Gastroesophageal sphincter (tissue), 4 donors: ENCODE results near the gene FBXO28. TPM values are rescaled to one million over a fixed set of nuclear protein-coding genes. Genes with fewer than 3 reads are reported as not detected.

Experiments
- ATAC-seq: fragments of 150-250 bp; one replicate; pipeline ENCODE4 v1.9.1; 2016; ENCODE audit warnings: mild to moderate bottlenecking, moderate library complexity
- H3K27ac ChIP-seq, 4 donors: fragments of 200-600 bp; sonication (generic) in 3 of 4; 1 replicate in 3 of 4; 2 replicates in 1 of 4; pipeline ENCODE4 v1.5.1; 2016 to 2019
- H3K27me3 ChIP-seq: fragments of 200-600 bp; sonication (generic); one replicate; pipeline ENCODE4 v1.5.1; 2019
- H3K36me3 ChIP-seq, 2 donors: fragments of 200-600 bp; sonication (generic); one replicate each; pipeline ENCODE4 v1.5.1; 2019; ENCODE audit warnings: control low read depth in 1 of 2
- H3K4me1 ChIP-seq, 3 donors: fragments of 200-600 bp; sonication (generic); 1 replicate in 2 of 3; 2 replicates in 1 of 3; pipeline ENCODE4 v1.5.1; 2016 to 2019; ENCODE audit warnings: control low read depth in 2 of 3
- H3K4me3 ChIP-seq, 2 donors: fragments of 200-600 bp; sonication (generic); one replicate each; pipeline ENCODE4 v1.5.1; 2019; ENCODE audit warnings: mild to moderate bottlenecking in 1 of 2, moderate library complexity in 1 of 2
- H3K9me3 ChIP-seq, 3 donors: fragments of 200-600 bp; sonication (generic); one replicate each; pipeline ENCODE4 v1.5.1; 2017 to 2019; ENCODE audit warnings: control low read depth in 2 of 3
- CTCF ChIP-seq, 4 experiments: fragments of 200-600 bp in 2 of 4; fragments of 450-650 bp in 2 of 4; sonication (generic) in 1 of 4; IDR thresholded peaks; one replicate each; pipeline ENCODE4 v1.5.1; 2017 to 2019; ENCODE audit warnings: antibody characterized with exemption in 4 of 4, mild to moderate bottlenecking in 2 of 4, moderate library complexity in 2 of 4
- EP300 ChIP-seq: sonication (generic); formaldehyde crosslinking; IDR thresholded peaks from one replicate; pipeline ENCODE4 v1.6.1; 2017; ENCODE audit warnings: antibody characterized with exemption, mild to moderate bottlenecking
- POLR2A ChIP-seq, 2 donors: fragments of 450-650 bp; IDR thresholded peaks; one replicate each; pipeline ENCODE4 v1.6.1; 2017; ENCODE audit warnings: antibody characterized with exemption in 2 of 2, mild to moderate bottlenecking in 2 of 2, moderate library complexity in 1 of 2
- POLR2AphosphoS5 ChIP-seq: sonication (generic); formaldehyde crosslinking; IDR thresholded peaks from one replicate; pipeline ENCODE4 v1.6.1; 2017; ENCODE audit warnings: antibody characterized with exemption
- WGBS, 2 donors: methylation state at CpG; one replicate each; pipeline ENCODE4 v1.1.5; 2018; ENCODE audit warnings: low coverage in 1 of 2; 5-methylcytosine and 5-hydroxymethylcytosine counted together
- total RNA-seq, 4 donors: library from RNA; depleted of rRNA; stranded (reverse); fragments of >200 nt; gene quantifications; one replicate each; pipeline ENCODE4 v1.1.0, GENCODE V29; 2016

The FBXO28 gene
- total RNA-seq, 4 donors from 2014 or later: 26.5 to 38.1 (median 34.7) TPM

GRCh38 chr1:224160171-224160682 lies 46.3 kb downstream of the FBXO28 start:
- H3K27me3 ChIP-seq: no peaks in the 10 kb centered on the region
- no peak overlapping the region for H3K27ac ChIP-seq
- no peak for ATAC-seq
- H3K4me1 ChIP-seq: no peaks in the 10 kb centered on the region
- WGBS, 2 donors: 84 to 85% methylated on average over 7 to 9 of the region's 9 CpGs
- H3K9me3 ChIP-seq: no peaks in the 10 kb centered on the region
- peaks cover 0 to 58% of the 10 kb centered on the region in 2 donors for H3K36me3 ChIP-seq
- no peak overlapping the region for H3K4me3 ChIP-seq
- no peak for TF ChIP-seq CTCF (IDR thresholded peaks at IDR 0.05)
- no peak for TF ChIP-seq EP300
- TF ChIP-seq POLR2A (IDR thresholded peaks at IDR 0.05): no peak
- TF ChIP-seq POLR2AphosphoS5: no peak

DNA sequence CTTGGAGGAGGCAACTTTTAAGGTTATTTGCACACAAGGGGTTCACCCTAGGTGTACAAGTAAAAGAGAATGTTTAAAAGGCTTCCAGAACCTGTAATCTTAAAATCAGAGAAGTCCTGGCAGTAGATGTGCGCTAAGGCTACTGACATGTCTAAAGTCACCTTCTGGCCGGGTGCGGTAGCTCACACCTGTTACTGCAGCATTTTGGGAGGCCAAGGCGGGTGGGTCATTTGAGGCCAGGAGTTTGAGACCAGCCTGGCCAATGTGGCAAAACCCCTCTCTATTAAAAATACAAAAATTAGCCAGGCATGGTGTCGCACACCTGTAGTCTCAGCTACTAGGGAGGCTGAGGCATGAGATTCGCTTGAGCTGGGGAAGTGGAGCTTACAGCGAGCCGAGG lies 48.9 kb downstream of the FBXO28 start:
- no peak for TF ChIP-seq CTCF (IDR thresholded peaks at IDR 0.05)
- TF ChIP-seq POLR2AphosphoS5: no peak
- no peak for TF ChIP-seq POLR2A (IDR thresholded peaks at IDR 0.05)
- no peak for TF ChIP-seq EP300
- Histone ChIP-seq H3K27me3 (no peaks in the 10 kb centered on the region), H3K9me3 (no peaks in the 10 kb centered on the region), H3K4me1 (no peaks in the 10 kb centered on the region), H3K4me3 (no peak overlapping the region), H3K36me3 (peaks cover 0 to 36% of the 10 kb centered on the region in 2 donors), H3K27ac (no peak overlapping the region)
- no peak for ATAC-seq
- 88 to 96% methylated on average over 3 to 7 of the region's 8 CpGs for WGBS, 2 donors

DNA sequence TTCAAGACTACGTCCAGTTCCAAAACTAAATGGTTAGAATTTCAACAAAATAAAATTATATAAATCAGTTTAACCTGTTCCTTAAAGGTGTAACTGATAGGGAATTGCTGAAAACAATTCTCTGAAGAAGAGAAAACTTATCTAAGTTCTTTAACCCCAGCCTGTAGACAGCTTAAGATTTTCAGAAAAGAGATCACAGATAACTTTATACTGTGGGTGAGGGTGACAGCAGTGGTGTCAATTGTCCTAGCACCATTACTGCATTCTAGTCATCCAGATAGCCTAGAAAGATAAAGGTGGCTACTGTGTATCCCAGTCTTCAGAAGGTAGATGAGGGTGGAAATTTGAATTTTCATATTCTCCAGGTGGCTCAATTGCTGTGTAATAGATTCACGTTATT lies 49.4 kb downstream of the FBXO28 start:
- 45 to 87% methylated on average over 2 of the region's 2 CpGs for WGBS, 2 donors

GRCh38 chr1:224168859-224169380 lies 55.0 kb downstream of the FBXO28 start:
- peaks cover 0 to 15% (median 0%) of the 10 kb centered on the region in 3 donors for H3K4me1 ChIP-seq
- no peaks in the 10 kb centered on the region for H3K27me3 ChIP-seq
- H3K27ac ChIP-seq: peak overlapping the region in 2 of 4 donors; percentile 10 to 19
- TF ChIP-seq POLR2A (IDR thresholded peaks at IDR 0.05) (no peak), POLR2AphosphoS5 (peak; percentile 14)
- ATAC-seq: peak; percentile 58
- H3K9me3 ChIP-seq: no peaks in the 10 kb centered on the region
- WGBS, 2 donors: 18% methylated on average over 5 of the region's 5 CpGs; no CpG with 5 or more reads in 1 of the 2 donors
- H3K36me3 ChIP-seq: no peaks in the 10 kb centered on the region
- H3K4me3 ChIP-seq: no peak overlapping the region

More for the DNA sequence above, 49.4 kb downstream of the FBXO28 start:
- Histone ChIP-seq H3K9me3 (no peaks in the 10 kb centered on the region), H3K27ac (no peak overlapping the region), H3K36me3 (peaks cover 0 to 30% of the 10 kb centered on the region in 2 donors), H3K4me3 (no peak overlapping the region), H3K4me1 (peaks cover 0 to 2% (median 0%) of the 10 kb centered on the region in 3 donors), H3K27me3 (no peaks in the 10 kb centered on the region)
- ATAC-seq: no peak
- no peak for TF ChIP-seq EP300
- no peak for TF ChIP-seq CTCF (IDR thresholded peaks at IDR 0.05)
- TF ChIP-seq POLR2AphosphoS5: no peak
- TF ChIP-seq POLR2A (IDR thresholded peaks at IDR 0.05): no peak

- 83 to 90% methylated on average over 2 to 4 of the region's 4 CpGs for WGBS, 2 donors
- no peak overlapping the region for H3K4me3 ChIP-seq
- H3K27me3 ChIP-seq: no peaks in the 10 kb centered on the region
- no peaks in the 10 kb centered on the region for H3K9me3 ChIP-seq
- H3K27ac ChIP-seq: peak overlapping the region in 1 of 4 donors; percentile 19
- H3K36me3 ChIP-seq: no peaks in the 10 kb centered on the region
- H3K4me1 ChIP-seq: peaks cover 0 to 15% (median 0%) of the 10 kb centered on the region in 3 donors
- ATAC-seq: no peak
- TF ChIP-seq CTCF (IDR thresholded peaks at IDR 0.05): no peak
- TF ChIP-seq POLR2AphosphoS5: no peak
- no peak for TF ChIP-seq POLR2A (IDR thresholded peaks at IDR 0.05)
- TF ChIP-seq EP300: no peak
Observed at GRCh38 chr1:224169718-224170270, 55.9 kb downstream of the FBXO28 start.
